Prostate gland (tissue), 2 donors: ENCODE measurements around the gene EEFSEC. TPM values are rescaled to one million over a fixed set of nuclear protein-coding genes. Genes with fewer than 3 reads are reported as not detected.

Experiments
- DNase-seq: peaks from one replicate; pipeline ENCODE4 v3.0.0-alpha.2; 2019; ENCODE audit warnings: low spot score
- H3K27ac ChIP-seq, 2 donors: fragments of 200-600 bp; sonication (generic); 2 replicates each; pipeline ENCODE4 v1.5.1; 2017 to 2019
- H3K27me3 ChIP-seq: fragments of 200-600 bp; sonication (generic); replicated peaks from 2 replicates; pipeline ENCODE4 v1.5.1; 2019; ENCODE audit not compliant: insufficient read depth
- H3K36me3 ChIP-seq, 2 donors: fragments of 200-600 bp; sonication (generic); 1 replicate in 1 of 2; 2 replicates in 1 of 2; pipeline versions ENCODE4 v1.5.1 to v1.8.1; 2017 to 2019
- H3K4me1 ChIP-seq: fragments of 200-600 bp; sonication (generic); replicated peaks from 2 replicates; pipeline ENCODE4 v1.5.1; 2019
- H3K4me3 ChIP-seq, 2 donors: fragments of 200-600 bp; sonication (generic); 2 replicates each; pipeline ENCODE4 v1.5.1; 2017 to 2019
- H3K9me3 ChIP-seq: fragments of 200-600 bp; sonication (generic); 2 replicates; pipeline ENCODE4 v1.5.1; 2017
- CTCF ChIP-seq, 4 experiments: fragments of 200-600 bp in 2 of 4; fragments of 450-650 bp in 2 of 4; sonication (generic) in 2 of 4; IDR thresholded peaks; 1 replicate in 3 of 4; 2 replicates in 1 of 4; pipeline ENCODE4 v1.5.1; 2016 to 2019; ENCODE audit warnings: antibody characterized with exemption in 4 of 4, mild to moderate bottlenecking in 2 of 4, moderate library complexity in 2 of 4
- POLR2A ChIP-seq: fragments of 450-650 bp; IDR thresholded peaks from one replicate; pipeline ENCODE4 v1.6.1; 2016; ENCODE audit warnings: antibody characterized with exemption, mild to moderate bottlenecking
- POLR2AphosphoS5 ChIP-seq: sonication (generic); formaldehyde crosslinking; IDR thresholded peaks from one replicate; pipeline ENCODE4 v1.6.1; 2017; ENCODE audit warnings: antibody characterized with exemption
- WGBS: methylation state at CpG from one replicate; pipeline ENCODE4 v1.1.5; 2018; 5-methylcytosine and 5-hydroxymethylcytosine counted together
- intact Hi-C: fragments of 100-400 bp; cut with DNase I; formaldehyde crosslinking; loops from one replicate; pipeline ENCODE4 v1.14.2; 2022
- total RNA-seq, 2 donors: library from RNA; depleted of rRNA; stranded (reverse); fragments of >200 nt; gene quantifications; one replicate each; pipeline ENCODE4 v1.1.0, GENCODE V29; 2016

EEFSEC gene
- total RNA-seq, 2 donors from 2014 or later: 24.7 to 26.1 TPM

GRCh38 chr3:128413003-128413370, 259.7 kb downstream of the EEFSEC start:
- H3K4me3 ChIP-seq: no peak overlapping the region
- H3K27me3 ChIP-seq: no peaks in the 10 kb centered on the region
- 80% methylated on average over 8 of the region's 8 CpGs for WGBS
- H3K9me3 ChIP-seq: no peaks in the 10 kb centered on the region
- DNase-seq: no peak
- no peaks in the 10 kb centered on the region for H3K36me3 ChIP-seq
- no peak overlapping the region for H3K27ac ChIP-seq
- intact Hi-C loops: no loop called here
- no peak for TF ChIP-seq CTCF (IDR thresholded peaks at IDR 0.05)
- TF ChIP-seq POLR2A: no peak
- TF ChIP-seq POLR2AphosphoS5: no peak
- no peaks in the 10 kb centered on the region for H3K4me1 ChIP-seq

GRCh38 chr3:128413413-128414205, 260.3 kb downstream of the EEFSEC start:
- Histone ChIP-seq H3K36me3 (no peaks in the 10 kb centered on the region), H3K9me3 (no peaks in the 10 kb centered on the region), H3K4me3 (no peak overlapping the region), H3K4me1 (no peaks in the 10 kb centered on the region), H3K27me3 (no peaks in the 10 kb centered on the region), H3K27ac (no peak overlapping the region)
- intact Hi-C loops: no loop called here
- DNase-seq: no peak
- 95% methylated on average over 22 of the region's 24 CpGs for WGBS
- no peak for TF ChIP-seq CTCF (IDR thresholded peaks at IDR 0.05)
- no peak for TF ChIP-seq POLR2AphosphoS5
- no peak for TF ChIP-seq POLR2A

GRCh38 chr3:128415200-128415772, 262.0 kb downstream of the EEFSEC start:
- Histone ChIP-seq H3K9me3 (no peaks in the 10 kb centered on the region), H3K4me1 (no peaks in the 10 kb centered on the region), H3K27me3 (no peaks in the 10 kb centered on the region), H3K4me3 (no peak overlapping the region), H3K27ac (no peak overlapping the region), H3K36me3 (no peaks in the 10 kb centered on the region)
- intact Hi-C loops: no loop called here
- WGBS: 92% methylated on average over 16 of the region's 16 CpGs
- TF ChIP-seq POLR2A: no peak
- TF ChIP-seq CTCF (IDR thresholded peaks at IDR 0.05): no peak
- no peak for TF ChIP-seq POLR2AphosphoS5
- DNase-seq: no peak

GRCh38 chr3:128415773-128416577, 262.7 kb downstream of the EEFSEC start:
- Histone ChIP-seq H3K27ac (no peak overlapping the region), H3K4me1 (no peaks in the 10 kb centered on the region), H3K27me3 (no peaks in the 10 kb centered on the region), H3K4me3 (no peak overlapping the region), H3K9me3 (no peaks in the 10 kb centered on the region), H3K36me3 (no peaks in the 10 kb centered on the region)
- intact Hi-C loops: no loop called here
- TF ChIP-seq CTCF (IDR thresholded peaks at IDR 0.05) (no peak), POLR2AphosphoS5 (no peak)
- no peak for DNase-seq
- 88% methylated on average over 16 of the region's 19 CpGs for WGBS
